Activated naive CD8-positive, alpha-beta T cell treated with anti-CD3 and anti-CD28 coated beads for 36 hours (primary cell): ENCODE measurements around the gene PGLYRP3. TPM values are rescaled to one million over a fixed set of nuclear protein-coding genes. Genes with fewer than 3 reads are reported as not detected.

Experiments
- DNase-seq: peaks from one replicate; pipeline ENCODE4 v3.0.0; 2021
- H3K27ac Mint-ChIP-seq: one replicate; pipeline ENCODE4 v1.8.0; 2022; ENCODE audit warnings: mild to moderate bottlenecking, moderate library complexity, mixed read lengths
- H3K27me3 Mint-ChIP-seq: one replicate; pipeline ENCODE4 v1.8.0; 2022; ENCODE audit warnings: mild to moderate bottlenecking, mixed read lengths
- H3K36me3 Mint-ChIP-seq: one replicate; pipeline ENCODE4 v1.8.0; 2021; ENCODE audit warnings: mild to moderate bottlenecking, mixed read lengths
- H3K4me1 Mint-ChIP-seq: one replicate; pipeline ENCODE4 v1.8.0; 2021; ENCODE audit warnings: mixed read lengths
- H3K4me3 Mint-ChIP-seq: one replicate; pipeline ENCODE4 v1.8.0; 2022; ENCODE audit warnings: mild to moderate bottlenecking, moderate library complexity, mixed read lengths
- H3K9me3 Mint-ChIP-seq: one replicate; pipeline ENCODE4 v1.8.0; 2022; ENCODE audit warnings: mixed read lengths
- total RNA-seq, 2 experiments: library from RNA; stranded (reverse); gene quantifications; one replicate each; pipeline ENCODE4 v1.2.3, GENCODE V29; 2021

The PGLYRP3 gene
- total RNA-seq, 2 experiments from 2014 or later, result not detected

DNA sequence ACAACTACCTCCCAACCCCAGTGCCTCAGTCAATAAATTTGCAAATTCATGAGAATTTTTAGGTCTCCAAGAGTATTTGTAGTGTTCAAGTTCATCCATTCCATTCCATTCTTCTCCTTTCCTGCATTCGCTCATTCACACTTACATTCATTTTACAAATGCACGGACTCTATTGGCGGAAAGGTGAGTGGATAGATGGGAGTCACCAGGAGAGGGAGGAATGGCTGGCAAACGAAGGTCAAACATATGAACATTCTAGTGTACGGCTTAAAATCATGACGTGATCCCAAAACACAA, 50.7 kb downstream of the PGLYRP3 start:
- H3K36me3 Mint-ChIP-seq, result no peaks in the 10 kb centered on the region
- no peak for DNase-seq
- no peaks in the 10 kb centered on the region for H3K9me3 Mint-ChIP-seq
- H3K27ac Mint-ChIP-seq, result no peak overlapping the region
- peaks cover 62% of the 10 kb centered on the region for H3K27me3 Mint-ChIP-seq
- H3K4me3 Mint-ChIP-seq, result peak overlapping the region; percentile 57
- peaks cover 25% of the 10 kb centered on the region for H3K4me1 Mint-ChIP-seq

DNA sequence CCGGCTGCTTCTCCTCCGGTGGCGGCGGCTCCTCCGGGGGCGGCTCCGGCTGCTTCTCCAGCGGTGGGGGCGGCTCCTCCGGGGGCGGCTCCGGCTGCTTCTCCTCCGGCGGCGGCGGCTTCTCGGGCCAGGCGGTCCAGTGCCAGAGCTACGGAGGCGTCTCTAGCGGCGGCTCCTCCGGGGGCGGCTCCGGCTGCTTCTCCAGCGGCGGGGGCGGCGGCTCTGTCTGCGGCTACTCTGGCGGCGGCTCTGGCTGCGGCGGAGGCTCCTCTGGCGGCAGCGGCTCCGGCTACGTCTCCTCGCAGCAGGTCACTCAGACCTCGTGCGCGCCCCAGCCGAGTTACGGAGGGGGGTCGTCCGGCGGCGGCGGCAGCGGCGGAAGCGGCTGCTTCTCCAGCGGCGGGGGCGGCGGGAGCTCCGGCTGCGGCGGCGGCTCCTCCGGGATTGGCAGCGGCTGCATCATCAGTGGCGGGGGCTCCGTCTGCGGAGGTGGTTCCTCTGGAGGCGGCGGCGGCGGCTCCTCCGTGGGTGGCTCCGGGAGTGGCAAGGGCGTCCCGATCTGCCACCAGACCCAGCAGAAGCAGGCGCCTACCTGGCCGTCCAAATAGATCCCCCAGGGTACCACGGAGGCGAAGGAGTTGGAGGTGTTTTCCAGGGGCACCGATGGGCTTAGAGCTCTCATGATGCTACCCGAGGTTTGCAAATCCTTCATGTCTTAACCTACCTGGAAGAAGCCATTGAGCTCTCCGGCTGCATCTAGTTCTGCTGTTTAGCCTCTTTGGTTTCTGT, 51.3 kb downstream of the PGLYRP3 start:
- DNase-seq, result peak; percentile 14
- H3K27ac Mint-ChIP-seq, result no peak overlapping the region
- H3K9me3 Mint-ChIP-seq, result no peaks in the 10 kb centered on the region
- H3K36me3 Mint-ChIP-seq, result no peaks in the 10 kb centered on the region
- H3K27me3 Mint-ChIP-seq, result peaks cover 57% of the 10 kb centered on the region
- peaks cover 25% of the 10 kb centered on the region for H3K4me1 Mint-ChIP-seq
- H3K4me3 Mint-ChIP-seq, result peak overlapping the region; percentile 57

DNA sequence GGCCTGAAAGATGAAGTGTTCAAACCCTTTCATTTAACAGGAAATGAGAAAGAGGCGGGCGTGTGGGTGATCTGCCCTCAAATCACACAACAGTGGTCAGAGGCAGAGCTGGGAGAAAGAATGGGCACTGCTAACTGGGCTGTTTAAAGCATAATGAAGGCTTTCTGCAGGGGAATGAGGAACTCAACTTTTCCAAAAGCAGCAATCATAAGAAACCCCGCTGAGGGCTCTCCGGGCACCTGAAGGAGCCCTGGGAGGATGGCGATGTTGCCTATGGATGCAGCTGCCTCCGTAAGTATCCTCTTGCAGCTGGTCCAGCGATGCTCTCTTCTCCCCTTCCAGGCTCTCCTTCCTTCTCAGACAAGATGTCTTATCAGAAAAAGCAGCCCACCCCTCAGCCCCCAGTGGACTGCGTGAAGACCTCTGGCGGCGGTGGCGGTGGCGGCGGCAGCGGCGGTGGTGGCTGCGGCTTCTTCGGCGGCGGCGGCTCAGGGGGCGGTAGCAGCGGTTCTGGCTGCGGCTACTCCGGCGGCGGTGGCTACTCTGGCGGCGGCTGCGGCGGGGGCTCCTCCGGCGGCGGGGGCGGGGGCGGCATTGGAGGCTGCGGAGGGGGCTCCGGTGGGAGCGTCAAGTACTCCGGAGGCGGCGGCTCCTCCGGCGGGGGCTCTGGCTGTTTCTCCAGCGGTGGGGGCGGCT, 52.0 kb downstream of the PGLYRP3 start:
- DNase-seq, result peak; percentile 13
- Mint-ChIP-seq H3K4me3 (peak overlapping the region; percentile 60), H3K36me3 (no peaks in the 10 kb centered on the region), H3K27ac (peak overlapping the region; percentile 52), H3K4me1 (peaks cover 25% of the 10 kb centered on the region), H3K27me3 (peaks cover 52% of the 10 kb centered on the region), H3K9me3 (no peaks in the 10 kb centered on the region)

DNA sequence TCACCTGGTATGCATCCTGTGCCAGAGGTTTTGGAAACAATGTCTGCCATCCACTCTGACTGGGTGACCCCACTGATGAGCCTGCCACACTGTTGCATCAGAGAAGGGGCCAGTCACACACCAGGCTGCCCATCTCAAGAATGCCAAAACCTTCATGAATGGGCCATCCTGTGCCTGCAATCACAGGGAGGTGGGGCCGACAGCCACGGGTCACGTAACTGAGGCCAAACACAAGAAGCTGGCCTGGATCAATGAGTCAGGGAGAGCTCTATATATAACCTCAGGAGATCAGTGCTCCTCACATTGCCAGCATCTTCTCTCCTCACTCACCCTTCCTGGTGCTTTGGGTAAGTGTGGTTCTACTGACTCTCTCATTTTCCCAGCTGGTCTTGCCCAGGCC, 53.4 kb downstream of the PGLYRP3 start, which contains the start of gene LORICRIN:
Gene LORICRIN, plus strand, starts transcription at position 301 of the 400 bp plus-strand sequence. CDS start 1,263 bp downstream, outside the sequence.
- DNase-seq, result no peak
- peak within 1 kb of the TSS; percentile 60 for H3K4me3 Mint-ChIP-seq
- no peaks in the 10 kb centered on the region for H3K9me3 Mint-ChIP-seq
- H3K27ac Mint-ChIP-seq, result peak within 1 kb of the TSS; percentile 52
- H3K36me3 Mint-ChIP-seq, result no peaks in the 10 kb centered on the region
- peaks cover 49% of the 10 kb centered on the region for H3K27me3 Mint-ChIP-seq
- H3K4me1 Mint-ChIP-seq, result peaks cover 25% of the 10 kb centered on the region

DNA sequence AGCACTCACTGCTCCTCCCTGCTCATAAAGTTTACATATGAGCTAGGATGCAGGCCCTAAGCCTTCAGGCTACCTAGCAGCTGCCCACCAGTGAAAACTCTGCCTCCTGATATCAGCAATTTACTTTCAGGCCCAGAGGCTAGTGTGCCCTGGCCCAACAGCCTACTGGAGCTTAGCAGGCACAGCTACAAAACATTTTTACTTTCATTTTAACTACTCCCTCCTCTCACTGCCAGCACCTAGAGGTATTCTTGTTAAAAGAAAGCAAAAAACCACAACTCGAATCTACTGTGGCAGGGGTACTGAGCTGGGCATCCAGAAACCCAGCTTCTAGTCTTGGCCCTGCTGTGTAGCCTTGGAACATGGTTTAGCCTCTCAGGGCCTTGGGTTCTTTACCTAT, 59.1 kb downstream of the PGLYRP3 start:
- no peaks in the 10 kb centered on the region for H3K4me1 Mint-ChIP-seq
- no peak overlapping the region for H3K27ac Mint-ChIP-seq
- H3K4me3 Mint-ChIP-seq, result no peak overlapping the region

DNA sequence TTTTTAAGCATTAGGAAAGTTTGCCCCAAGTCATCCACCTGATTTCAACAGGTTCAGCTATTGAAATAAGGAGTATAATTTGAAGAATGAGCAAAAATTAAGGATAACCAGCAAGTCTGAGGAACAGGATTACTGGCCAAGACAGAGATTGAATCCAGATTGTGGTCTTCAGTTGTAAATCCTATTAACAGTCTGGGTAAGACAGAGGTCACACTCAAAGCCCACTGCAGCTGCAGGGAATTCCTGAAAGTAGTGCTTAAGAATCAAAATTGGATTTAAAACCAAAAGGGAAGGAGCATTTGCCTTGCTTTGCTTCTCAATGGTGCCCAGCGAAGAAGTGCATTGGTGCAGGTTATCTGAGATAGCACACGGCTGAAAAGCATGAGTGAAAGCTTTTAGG, 59.7 kb downstream of the PGLYRP3 start:
- Mint-ChIP-seq H3K27me3 (peaks cover 30% of the 10 kb centered on the region), H3K27ac (no peak overlapping the region), H3K4me3 (no peak overlapping the region), H3K4me1 (no peaks in the 10 kb centered on the region), H3K36me3 (no peaks in the 10 kb centered on the region), H3K9me3 (no peaks in the 10 kb centered on the region)
- DNase-seq, result no peak

More for the DNA sequence above, 59.1 kb downstream of the PGLYRP3 start:
- DNase-seq, result no peak
- Mint-ChIP-seq H3K36me3 (no peaks in the 10 kb centered on the region), H3K9me3 (no peaks in the 10 kb centered on the region), H3K27me3 (peaks cover 30% of the 10 kb centered on the region)

DNA sequence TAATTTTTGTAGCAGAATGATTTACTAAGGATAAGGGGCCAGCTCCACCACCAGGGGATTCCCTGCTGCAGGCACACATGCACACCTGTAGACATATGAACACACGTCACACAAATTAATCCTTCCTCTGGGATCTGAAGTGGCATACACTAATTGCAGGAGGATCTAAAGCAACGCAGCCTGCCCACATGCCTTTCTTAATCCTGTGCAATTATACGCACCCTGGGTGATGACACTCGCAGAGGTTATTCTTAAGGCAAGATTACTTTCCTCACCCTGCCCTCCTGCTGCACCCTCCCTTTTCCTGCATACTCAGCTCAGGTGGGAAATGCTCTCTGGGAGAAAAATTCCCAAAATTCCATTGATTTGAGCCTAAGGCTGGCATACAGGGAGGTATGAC, 60.8 kb downstream of the PGLYRP3 start:
- H3K27me3 Mint-ChIP-seq, result peaks cover 38% of the 10 kb centered on the region
- H3K9me3 Mint-ChIP-seq, result no peaks in the 10 kb centered on the region
- H3K4me3 Mint-ChIP-seq, result no peak overlapping the region
- no peaks in the 10 kb centered on the region for H3K4me1 Mint-ChIP-seq
- H3K27ac Mint-ChIP-seq, result no peak overlapping the region
- no peak for DNase-seq
- no peaks in the 10 kb centered on the region for H3K36me3 Mint-ChIP-seq

DNA sequence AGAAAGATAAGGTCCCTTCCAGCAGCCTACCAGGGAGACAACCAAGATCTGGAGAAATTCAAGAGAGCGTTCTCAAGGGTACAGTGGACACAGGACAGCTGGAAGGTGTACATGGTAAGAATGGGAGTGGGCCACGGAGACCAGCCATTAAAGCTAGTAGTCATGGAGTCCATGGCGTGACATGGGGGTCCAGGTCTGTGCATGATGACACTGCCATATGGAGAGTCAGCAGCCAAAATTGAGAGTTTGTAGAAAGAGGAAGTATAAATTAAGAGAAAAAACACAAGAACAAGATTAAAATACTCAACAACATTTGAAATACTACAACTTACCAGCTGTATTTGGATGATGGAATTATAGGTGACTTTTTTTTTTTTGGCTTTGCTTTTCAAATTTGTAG, 61.2 kb downstream of the PGLYRP3 start:
- no peak for DNase-seq
- Mint-ChIP-seq H3K9me3 (no peaks in the 10 kb centered on the region), H3K36me3 (no peaks in the 10 kb centered on the region)

DNA sequence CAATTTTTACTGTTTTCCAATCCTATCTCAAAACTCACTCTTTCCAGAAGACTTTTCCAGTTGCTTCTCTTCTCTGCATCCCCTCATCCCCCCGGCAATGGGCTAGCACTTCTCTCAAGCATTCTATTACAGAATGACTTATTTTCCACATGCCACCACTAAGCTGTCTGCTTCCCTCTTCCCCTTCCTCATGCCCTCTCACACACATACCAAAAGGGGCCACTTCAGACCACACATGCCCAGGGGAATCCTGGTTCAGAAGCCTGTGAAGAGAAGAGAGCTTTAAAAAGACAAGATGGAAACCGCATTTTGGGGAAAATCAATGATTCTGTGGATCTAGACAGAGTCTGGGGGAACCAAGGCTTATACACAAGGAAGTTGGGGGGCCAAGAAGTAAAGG, 61.7 kb downstream of the PGLYRP3 start:
- no peaks in the 10 kb centered on the region for H3K4me1 Mint-ChIP-seq
- no peaks in the 10 kb centered on the region for H3K36me3 Mint-ChIP-seq
- no peaks in the 10 kb centered on the region for H3K9me3 Mint-ChIP-seq
- peaks cover 40% of the 10 kb centered on the region for H3K27me3 Mint-ChIP-seq
- H3K27ac Mint-ChIP-seq, result no peak overlapping the region
- DNase-seq, result no peak
- no peak overlapping the region for H3K4me3 Mint-ChIP-seq

More for the DNA sequence above, 61.2 kb downstream of the PGLYRP3 start:
- peaks cover 38% of the 10 kb centered on the region for H3K27me3 Mint-ChIP-seq
- H3K27ac Mint-ChIP-seq, result no peak overlapping the region
- no peak overlapping the region for H3K4me3 Mint-ChIP-seq
- H3K4me1 Mint-ChIP-seq, result no peaks in the 10 kb centered on the region

DNA sequence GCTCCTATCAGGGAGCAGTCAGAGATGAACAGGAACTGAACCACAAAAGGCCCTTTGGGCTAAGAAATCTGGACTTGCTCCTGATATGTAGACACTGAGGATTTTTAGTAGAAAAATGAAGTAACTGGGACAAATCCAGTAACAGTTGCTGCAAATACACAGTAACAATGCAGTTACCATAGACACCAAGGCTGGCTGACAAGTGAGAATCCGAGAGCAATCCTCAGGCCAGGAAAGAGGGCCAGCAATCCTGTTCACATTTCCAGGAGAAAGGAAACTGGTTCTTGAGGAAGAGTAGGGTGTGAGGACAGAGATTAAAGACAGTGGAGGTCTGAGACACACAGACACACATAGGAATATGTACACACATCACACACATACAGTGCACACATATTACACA, 62.6 kb downstream of the PGLYRP3 start:
- DNase-seq, result no peak
- Mint-ChIP-seq H3K4me1 (no peaks in the 10 kb centered on the region), H3K36me3 (no peaks in the 10 kb centered on the region), H3K9me3 (no peaks in the 10 kb centered on the region), H3K4me3 (no peak overlapping the region), H3K27me3 (peaks cover 35% of the 10 kb centered on the region), H3K27ac (no peak overlapping the region)

DNA sequence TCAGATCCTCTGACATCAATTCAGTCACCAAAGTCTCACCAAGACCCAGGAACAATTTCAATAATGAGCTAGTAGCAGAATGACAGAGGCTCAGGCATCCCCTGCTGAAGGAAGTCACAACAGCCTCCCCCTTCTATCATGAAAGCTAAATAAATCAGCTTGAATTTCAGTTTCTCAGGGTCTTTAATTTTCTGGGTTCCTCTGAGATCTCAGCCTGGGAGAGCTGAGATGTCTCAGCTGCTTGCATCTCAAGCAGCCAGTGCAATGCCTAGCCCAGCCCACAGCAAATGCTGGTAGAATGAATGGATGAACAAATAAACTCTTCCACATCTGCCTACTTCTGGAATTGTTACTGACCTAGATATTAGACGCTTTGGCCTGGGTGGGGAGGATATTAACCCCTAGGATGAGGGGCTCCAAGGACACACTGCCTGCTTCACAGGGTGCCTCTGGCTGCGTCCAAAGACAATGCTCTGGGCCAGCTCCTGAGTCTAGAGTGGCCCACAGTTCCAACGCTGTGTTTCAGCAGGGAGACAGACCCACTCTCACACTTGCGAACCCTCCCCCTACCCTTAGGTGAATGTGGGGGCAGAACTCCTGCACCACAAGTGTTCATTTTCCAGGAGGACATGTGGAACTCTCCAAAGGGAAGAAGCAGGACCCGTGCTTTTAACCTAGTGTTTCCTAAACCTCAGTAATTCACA, 64.4 kb downstream of the PGLYRP3 start:
- Mint-ChIP-seq H3K27me3 (peaks cover 32% of the 10 kb centered on the region), H3K27ac (no peak overlapping the region), H3K9me3 (no peaks in the 10 kb centered on the region), H3K4me1 (no peaks in the 10 kb centered on the region), H3K4me3 (no peak overlapping the region), H3K36me3 (no peaks in the 10 kb centered on the region)
- no peak for DNase-seq

Other genes starting within 250 kb of the PGLYRP3 start
- gene SPRR2B, start 241.3 kb downstream of the PGLYRP3 start, total RNA-seq, result not detected
- not detected for gene SPRR2E, start 218.4 kb downstream of the PGLYRP3 start, total RNA-seq
- gene SPRR2F, start 199.4 kb downstream of the PGLYRP3 start, total RNA-seq, result not detected
- not detected for gene SPRR2G, start 162.1 kb downstream of the PGLYRP3 start, total RNA-seq
- gene LELP1, start 109.5 kb downstream of the PGLYRP3 start, total RNA-seq, result not detected
- not detected for gene PRR9, start 95.4 kb downstream of the PGLYRP3 start, total RNA-seq
- not detected for gene LORICRIN, start 53.3 kb downstream of the PGLYRP3 start, total RNA-seq
- not detected for gene PGLYRP4, start 35.9 kb upstream of the PGLYRP3 start, total RNA-seq
- gene S100A9, start 44.9 kb upstream of the PGLYRP3 start, total RNA-seq, result not detected
- not detected for gene S100A12, start 62.7 kb upstream of the PGLYRP3 start, total RNA-seq
- not detected for gene S100A8, start 78.1 kb upstream of the PGLYRP3 start, total RNA-seq
- not detected for gene S100A7A, start 103.6 kb upstream of the PGLYRP3 start, total RNA-seq
- not detected for gene S100A7, start 147.7 kb upstream of the PGLYRP3 start, total RNA-seq
- 100 to 1,000 TPM; 144 to 155 TPM for gene S100A6, start 223.0 kb upstream of the PGLYRP3 start, total RNA-seq
- gene S100A5, start 228.0 kb upstream of the PGLYRP3 start, total RNA-seq, result 1 to 10 TPM; 1.2 to 1.6 TPM
- 10 to 100 TPM; 44.7 to 44.9 TPM for gene S100A4, start 232.9 kb upstream of the PGLYRP3 start, total RNA-seq
- not detected for gene S100A3, start 236.3 kb upstream of the PGLYRP3 start, total RNA-seq